HuH-7.5 (cell line): ENCODE measurements around the gene ZSCAN12.
"Not testable (repeated sequence)": the region's sequence is repeated elsewhere in the genome, so short reads cannot be mapped to it uniquely, and the experiment has no call there.

Source experiments
- DNase-seq: peaks from one replicate; pipeline ENCODE4 v3.0.0; 2011; ENCODE audit warnings: low spot score

ZSCAN12 gene

DNA sequence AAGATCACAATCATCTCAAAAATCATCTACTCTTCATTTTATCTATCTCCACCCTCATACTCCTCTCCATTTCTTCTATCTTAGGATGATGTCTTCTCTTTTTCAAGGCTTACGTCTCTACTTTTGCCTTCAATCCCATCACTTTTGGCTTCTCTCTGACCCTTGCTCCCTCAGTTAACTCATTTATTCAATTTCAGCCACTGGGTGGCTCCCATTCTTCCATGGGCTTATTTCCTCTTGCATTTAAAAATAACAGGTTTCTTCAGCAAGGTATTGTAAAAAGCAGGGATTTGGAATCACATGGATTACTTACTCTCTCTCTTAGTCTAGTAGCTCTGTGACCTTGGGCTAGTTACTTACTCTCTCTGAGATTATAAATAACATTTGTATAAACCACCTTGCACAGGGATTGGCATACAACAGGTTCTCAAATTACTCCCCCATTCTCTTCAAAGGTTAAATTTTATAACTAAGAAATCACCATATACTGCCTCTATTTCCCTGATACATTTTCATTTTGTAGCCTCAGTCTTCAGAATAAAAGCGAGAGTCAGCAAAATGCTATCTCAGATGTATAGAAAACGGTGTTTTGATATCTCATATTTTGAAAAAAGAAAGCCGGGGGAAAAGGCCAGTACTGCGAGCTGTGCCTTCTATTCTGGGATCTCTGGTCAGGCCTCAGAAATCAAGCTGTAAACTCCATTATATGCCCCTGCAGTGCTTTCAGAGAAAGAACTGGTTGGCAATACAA, 5.5 kb downstream of the ZSCAN12 start:
- no peak for DNase-seq

DNA sequence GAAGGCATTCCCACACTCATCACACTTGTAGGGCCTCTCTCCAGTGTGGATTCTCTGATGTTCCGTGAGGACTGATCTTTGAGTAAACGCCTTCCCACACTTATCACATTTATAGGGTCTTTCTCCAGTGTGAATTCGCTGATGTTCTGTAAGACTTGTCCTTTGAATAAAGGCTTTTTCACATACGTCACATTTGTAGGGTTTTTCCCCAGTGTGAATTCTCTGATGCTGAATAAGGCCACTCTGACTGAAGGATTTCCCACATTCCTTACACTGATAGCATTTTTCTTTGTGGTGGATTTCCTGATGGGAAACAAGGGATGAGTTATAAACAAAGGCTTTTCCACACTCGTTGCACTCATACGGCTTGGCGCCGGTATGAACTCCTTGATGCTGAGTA, 8.9 kb downstream of the ZSCAN12 start:
- no peak for DNase-seq

DNA sequence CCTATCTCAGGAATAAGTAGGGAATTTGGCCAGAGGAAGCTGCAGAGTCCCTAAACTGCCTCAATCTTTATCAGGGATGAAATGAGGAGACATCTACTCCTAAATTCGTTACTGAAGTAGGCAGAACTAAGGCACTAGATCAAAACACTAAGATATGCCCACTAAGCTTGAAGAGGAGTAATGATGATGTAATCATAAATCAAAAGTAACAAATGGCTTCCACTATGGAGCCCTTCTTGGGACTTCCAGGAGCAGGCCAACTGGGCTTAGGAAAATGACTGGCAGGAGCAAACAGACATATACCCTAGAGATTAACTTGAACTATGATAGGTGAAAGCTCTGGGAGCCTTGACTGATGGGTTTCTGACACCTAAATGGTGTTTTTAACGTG, 15.4 kb downstream of the ZSCAN12 start:
- DNase-seq = no peak

DNA sequence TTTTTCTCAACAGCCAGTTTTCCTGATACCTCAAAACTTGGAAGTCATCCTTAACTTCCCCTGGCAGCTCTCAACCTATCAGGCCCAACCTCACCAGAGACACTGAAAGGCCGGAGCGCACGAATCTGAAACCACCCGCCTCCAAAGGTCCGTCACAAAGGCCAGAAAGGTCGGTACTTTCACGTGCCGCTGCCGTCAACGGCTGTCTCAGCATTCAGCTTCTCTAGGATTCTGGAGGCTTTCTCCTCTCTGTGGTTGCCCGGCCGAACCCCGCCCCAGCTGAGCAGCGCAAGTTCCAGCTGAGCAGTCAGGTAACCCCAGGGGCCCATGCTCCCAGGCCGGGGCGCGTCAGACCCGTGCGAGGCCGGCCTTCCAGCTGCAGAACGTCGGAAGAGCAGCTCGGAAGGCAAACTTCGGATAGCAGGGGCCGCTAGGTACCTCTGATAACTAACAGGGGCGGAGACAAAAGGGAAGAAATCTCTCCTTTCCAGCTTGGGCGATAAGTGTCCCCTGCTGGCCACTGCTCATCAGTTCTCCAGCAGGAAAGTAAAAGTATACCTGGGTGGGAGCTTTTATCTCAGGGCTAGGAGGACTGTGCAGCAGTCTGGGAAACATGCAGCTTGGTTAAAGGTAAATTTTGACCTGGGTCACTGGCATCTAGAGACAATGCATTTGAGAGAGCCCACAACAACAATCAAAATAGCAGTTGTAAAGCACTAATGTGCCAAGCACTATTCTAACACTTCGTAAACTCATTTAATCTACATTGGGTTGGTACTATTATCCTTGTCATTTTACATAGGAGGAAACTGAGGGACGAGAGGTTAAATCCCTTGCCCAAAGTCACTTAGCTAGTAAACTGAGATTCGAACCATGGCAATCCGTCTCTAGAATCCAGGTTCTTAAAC, 16.1 kb downstream of the ZSCAN12 start:
- peak; percentile 60 for DNase-seq

DNA sequence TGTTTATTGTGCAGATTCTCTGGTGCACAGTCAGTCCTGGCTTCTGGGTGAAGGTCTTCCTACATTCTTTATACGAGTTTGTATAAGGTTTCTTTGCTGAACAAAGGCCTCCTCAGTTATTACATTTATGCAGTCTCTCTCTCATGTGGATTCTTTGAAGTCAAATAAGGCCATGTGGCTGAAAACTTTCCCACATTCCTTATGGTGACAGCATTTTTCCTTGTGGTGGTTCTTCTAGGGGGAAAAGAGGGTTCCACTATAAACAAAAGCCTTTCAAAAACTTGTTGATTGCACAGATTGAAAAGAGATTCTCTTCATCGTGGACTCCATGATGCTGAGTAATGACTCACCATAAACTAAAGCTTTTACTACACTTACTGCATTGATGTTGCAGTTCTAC, 19.2 kb downstream of the ZSCAN12 start:
- no peak for DNase-seq

DNA sequence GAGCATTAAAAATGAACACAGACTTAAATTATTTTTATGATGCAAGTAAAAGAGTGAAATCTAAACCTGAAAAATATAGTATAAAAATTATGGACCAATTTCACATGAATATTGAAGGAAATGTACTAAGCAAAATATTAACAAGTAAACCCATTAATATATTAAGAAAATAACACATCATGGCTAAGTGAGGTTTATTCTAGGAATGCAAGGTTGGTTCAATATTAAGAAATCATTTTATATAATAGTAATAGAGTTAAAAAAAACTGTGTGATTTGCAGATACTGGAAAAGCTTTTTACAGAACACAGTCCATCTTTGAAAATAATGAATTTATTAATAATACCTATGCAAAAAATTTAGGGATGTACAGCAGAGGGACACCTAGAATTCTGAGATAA, 20.9 kb downstream of the ZSCAN12 start:
- no peak for DNase-seq

DNA sequence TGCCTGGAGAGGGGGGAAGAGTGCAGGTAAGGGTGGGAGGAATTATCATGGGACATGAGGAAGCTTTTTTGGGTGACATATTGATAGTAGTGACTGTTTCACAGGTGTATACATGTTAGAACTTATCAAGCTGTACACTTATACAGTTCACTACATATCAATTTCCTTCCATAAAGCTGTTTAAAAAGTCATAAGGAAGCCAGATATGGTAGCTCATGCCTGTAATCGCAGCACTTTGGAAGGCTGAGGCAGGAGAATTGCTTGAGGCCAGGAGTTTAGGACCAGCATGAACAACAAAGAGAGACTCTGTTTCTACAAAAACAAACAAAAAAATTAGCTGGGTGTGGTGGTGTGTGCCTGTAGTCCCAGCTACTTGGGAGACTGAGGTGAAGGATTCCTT, 21.7 kb downstream of the ZSCAN12 start:
- no peak for DNase-seq

DNA sequence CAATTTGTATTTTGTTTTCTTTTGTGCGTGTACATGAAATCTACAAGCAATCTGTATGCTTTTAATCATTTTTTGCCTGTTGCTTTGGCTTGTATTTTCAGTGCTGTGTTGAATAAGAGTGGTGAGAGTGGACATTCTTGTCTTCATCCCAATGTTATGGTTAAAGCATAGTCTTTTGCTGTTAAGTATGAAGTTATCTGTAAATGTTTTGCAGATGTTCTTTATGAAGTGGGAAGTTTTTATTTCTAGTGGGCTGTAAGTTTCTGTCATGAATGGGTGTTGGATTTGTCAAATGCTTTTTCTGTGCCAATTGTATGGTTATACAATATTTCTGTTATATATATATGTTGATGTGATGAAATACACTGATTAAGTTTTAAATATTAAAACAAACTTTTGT, 25.6 kb downstream of the ZSCAN12 start:
- no peak for DNase-seq

DNA sequence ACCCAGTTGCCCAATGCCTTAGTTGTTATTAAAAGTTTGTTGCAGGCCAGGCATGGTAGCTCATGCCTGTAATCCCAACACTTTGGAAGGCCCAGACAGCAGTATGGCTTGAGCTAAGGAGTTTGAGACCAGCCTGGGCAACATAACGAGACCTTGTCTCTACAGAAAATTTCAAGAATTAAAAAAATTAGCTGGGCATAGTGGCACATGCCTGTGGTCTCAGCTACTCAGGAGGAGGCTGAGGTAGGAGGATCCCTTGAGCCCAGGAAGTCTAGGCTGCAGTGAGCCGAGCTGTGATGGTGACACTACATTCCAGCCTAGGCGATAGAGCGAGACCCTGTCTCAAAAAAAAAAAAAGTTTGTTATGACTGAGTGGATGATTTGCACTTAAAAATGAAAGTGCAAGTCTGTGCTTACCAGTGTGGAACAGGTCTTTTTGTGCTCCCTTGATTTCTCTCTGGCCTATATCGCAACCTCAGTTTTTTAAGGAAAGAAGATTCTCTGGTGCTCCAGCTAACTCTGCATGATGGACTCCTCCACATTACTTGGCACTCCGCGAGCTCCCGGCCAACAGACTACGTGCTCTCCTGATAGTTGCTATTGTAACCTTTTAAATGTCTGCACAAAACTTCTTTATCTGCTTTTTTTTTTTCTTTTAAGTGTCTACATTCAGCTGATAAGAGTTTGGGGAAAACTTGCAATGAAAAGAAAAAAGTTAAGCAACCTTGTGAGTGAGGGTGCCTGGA, 27.7 kb downstream of the ZSCAN12 start:
- DNase-seq = no peak

DNA sequence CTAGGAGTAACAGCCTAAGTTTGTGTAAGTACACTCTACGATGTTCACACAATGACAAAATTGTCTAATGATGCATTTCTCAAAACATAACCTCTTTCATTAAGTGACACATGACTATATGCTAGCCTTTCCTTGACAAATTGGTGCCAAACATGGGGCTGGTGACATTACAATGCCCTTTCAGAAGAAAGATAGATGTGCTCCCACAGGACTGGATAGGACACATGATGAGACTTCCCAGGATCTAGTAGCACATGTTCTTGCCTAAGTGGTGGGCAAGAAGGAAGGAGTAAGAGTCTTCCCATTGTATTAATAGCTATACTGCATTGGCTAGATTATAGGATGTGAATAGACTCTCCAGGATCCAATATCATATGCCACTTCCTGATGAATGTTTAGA, 28.3 kb downstream of the ZSCAN12 start:
- DNase-seq = no peak

DNA sequence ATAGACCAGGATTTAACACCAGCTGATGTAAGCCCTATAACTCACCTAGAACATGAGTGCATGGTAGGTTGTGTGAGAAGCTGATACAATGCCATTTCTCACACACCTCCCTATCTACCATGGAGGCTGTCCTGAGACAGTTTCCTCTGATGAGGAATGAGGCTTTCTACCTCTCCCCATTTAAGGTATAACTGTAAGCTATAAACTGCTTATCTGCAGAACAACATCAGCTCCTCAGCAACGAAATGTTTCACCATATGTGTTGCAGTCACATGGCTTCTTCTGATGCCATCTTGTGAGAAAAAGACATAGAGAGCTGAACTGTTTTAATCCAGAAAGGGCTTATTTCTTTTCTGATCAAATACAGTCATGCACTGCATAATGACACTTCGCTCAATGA, 29.1 kb downstream of the ZSCAN12 start:
- DNase-seq = no peak

DNA sequence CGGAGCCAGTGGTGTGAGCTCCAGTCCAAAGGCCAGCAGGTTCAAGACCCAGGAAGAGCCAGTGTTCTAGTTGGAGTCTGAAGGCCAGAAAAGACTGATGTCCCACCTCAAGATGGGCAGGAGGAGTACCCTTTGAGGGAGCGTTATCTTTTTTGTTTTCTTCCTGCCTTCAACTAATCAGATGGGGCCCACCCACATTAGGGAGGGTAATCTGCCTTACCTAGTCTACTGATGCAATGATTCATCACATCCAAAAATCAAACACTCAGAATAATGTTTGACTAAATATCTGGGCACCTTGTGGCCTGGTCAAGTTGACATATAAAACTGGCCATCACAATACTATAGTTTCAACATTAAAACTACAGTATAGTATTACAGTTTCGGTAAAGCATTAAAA, 30.1 kb downstream of the ZSCAN12 start:
- no peak for DNase-seq

DNA sequence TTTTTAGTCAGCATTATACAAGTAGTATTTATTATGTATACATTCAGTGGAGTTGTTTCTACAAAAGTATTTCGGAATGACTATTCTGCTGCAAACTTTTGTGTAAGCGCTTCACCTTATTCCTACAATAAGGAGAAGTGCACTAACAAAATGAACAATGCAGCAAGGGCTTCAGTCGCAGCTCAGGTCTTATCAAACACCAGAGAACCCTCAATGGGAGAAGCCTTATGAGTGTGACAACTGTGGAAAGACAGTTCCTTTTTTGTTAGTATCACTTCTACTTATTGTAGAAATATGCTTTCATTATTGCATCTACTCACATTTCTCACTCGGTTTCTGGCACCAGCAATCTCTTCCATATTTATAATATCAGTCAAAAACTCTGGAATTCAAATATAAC, 31.0 kb downstream of the ZSCAN12 start:
- DNase-seq = no peak

DNA sequence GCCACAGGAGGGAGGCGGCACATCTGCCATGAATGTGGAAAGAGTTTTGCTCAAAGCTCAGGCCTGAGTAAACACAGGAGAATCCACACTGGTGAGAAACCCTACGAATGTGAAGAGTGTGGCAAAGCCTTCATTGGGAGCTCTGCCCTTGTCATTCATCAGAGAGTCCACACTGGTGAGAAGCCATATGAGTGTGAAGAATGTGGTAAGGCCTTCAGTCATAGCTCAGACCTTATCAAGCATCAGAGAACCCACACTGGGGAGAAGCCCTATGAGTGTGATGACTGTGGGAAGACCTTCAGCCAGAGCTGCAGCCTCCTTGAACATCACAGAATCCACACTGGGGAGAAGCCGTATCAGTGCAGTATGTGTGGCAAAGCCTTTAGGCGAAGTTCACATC, 34.0 kb downstream of the ZSCAN12 start:
- not testable (repeated sequence) for DNase-seq

DNA sequence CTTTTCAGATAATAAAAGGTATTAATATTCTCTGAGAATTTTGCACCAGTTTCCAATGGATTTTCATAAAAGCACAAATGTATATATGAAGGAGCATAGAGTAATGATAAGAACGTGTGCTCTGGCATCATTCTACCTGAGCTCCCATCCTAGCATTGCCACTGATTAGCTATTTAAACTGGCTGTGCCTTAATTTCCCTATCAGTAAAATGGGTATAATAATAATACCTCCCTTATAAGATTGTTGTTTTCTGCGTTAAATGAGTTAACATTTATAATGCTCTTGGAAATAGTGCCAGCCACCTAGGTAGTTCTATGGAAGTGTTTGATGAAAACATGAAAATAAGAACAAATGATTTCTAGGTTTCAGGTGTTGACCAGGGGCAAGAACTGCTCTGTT, 38.6 kb downstream of the ZSCAN12 start:
- no peak for DNase-seq

DNA sequence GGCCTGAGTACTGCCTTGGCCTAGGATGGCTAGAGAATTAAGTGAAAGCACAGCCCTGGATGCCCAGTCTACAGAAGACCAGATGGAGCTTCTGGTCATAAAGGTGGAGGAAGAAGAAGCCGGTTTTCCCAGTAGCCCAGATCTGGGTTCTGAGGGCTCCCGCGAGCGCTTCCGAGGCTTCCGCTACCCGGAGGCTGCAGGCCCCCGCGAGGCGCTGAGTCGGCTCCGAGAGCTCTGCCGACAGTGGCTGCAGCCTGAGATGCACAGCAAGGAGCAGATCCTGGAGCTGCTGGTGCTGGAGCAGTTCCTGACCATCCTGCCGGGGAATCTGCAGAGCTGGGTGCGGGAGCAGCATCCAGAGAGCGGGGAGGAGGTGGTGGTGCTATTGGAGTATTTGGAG, 40.0 kb downstream of the ZSCAN12 start:
- not testable (repeated sequence) for DNase-seq

DNA sequence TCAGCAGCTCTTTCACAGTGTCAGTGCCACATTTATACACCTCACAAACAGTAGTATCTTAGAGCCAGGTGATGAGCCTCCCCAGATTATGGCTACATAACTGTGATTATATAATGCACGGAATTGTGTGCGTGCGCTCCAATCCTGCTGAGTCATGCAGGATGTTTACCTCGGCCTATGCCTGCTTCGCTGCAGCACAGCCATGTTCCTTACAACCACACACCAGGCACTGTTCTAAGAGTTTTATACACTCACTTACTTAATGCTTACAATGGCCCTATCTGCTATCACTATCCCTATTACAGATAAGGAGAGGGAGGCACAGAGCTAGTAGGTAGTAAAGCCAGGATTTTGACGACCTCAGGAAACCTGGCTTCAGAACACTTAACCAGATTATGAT, 42.5 kb downstream of the ZSCAN12 start:
- no peak for DNase-seq

DNA sequence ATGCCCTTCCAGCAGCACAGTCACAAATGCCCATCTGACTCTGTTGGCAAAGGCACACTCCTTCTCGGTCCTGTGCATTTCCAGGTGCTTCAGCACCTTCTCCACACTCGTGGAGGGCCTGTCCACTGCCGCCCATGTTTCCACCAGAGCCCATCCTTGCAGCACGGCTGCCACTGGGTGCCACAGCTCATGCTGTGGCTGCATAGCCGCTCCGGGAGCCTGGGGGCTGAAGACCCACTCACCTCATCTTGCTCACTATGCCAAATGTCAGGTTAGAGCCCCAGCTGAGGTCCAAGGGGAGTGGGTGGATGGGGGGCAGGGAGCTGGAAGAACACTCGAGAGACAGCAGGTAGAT, 42.9 kb downstream of the ZSCAN12 start:
- DNase-seq = no peak

DNA sequence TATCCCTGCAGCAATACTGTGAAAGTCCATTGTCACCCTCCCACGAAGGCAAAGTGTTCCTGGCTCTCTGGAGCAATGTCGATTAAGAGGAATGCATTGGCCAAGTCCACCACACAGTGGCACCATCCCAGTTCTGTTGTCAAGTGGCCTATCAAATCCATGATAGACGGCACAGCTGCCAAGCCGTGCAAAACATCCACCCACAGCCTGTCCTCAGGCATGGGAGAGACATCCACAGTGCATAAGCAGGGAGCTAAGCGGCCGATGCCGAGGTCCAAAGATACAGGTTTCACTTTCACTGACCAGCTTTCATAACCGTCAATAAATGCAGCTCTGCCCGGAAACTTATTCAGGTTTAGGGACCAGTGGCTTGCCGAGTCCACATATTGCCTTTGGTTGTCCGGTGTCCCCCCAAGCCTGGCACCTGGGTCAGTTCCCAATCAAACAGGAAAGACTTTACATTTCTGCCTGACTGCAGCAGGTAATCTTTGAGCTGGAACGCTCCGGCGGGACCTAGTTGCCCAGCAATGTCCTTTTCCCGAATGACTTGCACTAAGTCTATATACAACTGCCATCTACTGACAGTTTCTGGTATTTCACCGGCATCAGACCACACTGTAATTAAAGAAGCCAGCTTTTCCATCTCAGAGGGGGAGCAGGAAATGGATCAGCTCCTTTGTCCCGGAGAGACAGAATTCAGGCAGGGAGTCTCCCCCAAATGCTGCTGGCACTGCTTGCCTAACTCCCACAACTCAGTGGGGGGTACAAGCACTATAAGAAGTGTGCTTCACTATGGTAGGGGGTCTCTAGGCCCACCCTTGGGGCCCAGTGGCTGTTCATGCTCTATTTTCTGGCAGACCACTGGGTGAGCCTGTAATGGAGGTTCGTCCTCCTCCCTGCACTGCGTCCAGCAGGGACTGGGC, 43.5 kb downstream of the ZSCAN12 start:
- DNase-seq = peak; percentile 55

DNA sequence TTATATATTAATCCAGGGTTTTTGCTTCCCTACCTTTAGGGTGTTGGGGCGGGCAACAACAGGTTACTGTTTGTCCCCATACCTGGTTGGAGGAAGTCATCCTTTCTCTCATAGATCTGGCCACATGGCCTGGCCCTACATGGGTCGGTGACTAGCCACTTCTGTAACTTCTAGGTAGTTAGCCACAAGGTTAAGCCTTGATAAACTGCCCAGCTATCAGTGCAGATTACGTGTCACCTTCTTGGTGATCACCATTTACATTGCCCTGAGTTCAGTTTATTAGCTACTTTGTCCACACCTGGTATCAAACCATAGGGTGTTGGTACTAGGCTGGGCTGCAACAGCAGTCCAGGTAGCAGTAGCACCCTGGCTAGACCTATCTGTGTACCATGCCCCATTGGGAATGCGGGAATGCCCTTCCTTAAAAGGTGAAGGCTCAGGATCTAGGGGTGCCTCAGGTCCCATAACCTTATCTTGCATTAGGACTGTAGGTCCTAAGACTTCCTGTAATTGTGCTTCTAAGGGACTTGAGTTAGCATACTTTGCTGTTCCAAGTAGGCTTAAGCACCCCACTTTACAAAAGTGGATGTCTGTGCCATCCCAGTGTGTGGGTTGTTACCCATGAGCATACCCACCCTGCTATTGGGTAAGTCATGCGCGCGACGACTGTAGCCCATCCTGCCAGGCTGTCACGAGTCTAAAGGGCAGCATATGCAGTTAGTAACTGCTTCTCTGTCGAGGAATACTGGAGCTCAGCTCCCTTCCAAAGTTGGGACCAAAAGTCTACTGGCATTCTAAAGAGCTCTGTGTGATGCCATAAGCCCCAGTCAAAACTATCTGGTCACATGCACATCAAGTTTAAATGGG, 44.6 kb downstream of the ZSCAN12 start:
- DNase-seq = no peak
